DOHH2 (cell line): Measurements from ENCODE around the gene CALML6.

Experiments used
- EZH2phosphoT487 ChIP-seq: fragments of 200-600 bp; sonication (generic); IDR thresholded peaks from 2 replicates; pipeline ENCODE4 v1.6.1; 2017; ENCODE audit warnings: borderline replicate concordance, mild to moderate bottlenecking, antibody characterized with exemption, low read length, moderate library complexity, mixed read lengths
- TF ChIP-seq, protein P1 (sequence below): fragments of 200-600 bp; sonication (generic); IDR thresholded peaks from one replicate; pipeline ENCODE4 v1.5.1; 2014; ENCODE audit warnings: antibody characterized with exemption, mild to moderate bottlenecking, low read depth, low read length; ENCODE audit not compliant: poor library complexity, severe bottlenecking

DNA sequence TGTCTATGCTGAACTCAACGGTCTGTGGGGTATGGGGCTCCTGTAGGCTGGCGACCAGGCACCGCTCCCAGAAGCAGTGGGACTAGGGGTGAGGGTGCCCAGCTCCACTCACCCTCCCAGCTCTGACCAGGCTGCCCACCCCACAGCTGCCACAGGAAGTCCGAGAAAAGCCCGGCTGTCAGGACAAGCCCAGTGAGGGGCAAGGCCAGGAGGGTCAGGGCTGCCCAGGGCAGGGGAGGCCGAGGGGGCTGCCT lies 7.6 kb downstream of the CALML6 start:
- TF ChIP-seq, protein P1, sequence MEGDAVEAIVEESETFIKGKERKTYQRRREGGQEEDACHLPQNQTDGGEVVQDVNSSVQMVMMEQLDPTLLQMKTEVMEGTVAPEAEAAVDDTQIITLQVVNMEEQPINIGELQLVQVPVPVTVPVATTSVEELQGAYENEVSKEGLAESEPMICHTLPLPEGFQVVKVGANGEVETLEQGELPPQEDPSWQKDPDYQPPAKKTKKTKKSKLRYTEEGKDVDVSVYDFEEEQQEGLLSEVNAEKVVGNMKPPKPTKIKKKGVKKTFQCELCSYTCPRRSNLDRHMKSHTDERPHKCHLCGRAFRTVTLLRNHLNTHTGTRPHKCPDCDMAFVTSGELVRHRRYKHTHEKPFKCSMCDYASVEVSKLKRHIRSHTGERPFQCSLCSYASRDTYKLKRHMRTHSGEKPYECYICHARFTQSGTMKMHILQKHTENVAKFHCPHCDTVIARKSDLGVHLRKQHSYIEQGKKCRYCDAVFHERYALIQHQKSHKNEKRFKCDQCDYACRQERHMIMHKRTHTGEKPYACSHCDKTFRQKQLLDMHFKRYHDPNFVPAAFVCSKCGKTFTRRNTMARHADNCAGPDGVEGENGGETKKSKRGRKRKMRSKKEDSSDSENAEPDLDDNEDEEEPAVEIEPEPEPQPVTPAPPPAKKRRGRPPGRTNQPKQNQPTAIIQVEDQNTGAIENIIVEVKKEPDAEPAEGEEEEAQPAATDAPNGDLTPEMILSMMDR: no peak
- no peak for TF ChIP-seq EZH2phosphoT487
